HG03196 (cell line): ENCODE data around the gene PRRC2B.
"Not testable (repeated sequence)": the region's sequence is repeated elsewhere in the genome, so short reads cannot be mapped to it uniquely, and the experiment has no call there.

ENCODE experiments used
- ATAC-seq: cut with Tn5 transposase; IDR thresholded peaks from one replicate; pipeline ENCODE4 v1.9.1; 2021; ENCODE audit not compliant: unreplicated experiment

Gene PRRC2B

DNA sequence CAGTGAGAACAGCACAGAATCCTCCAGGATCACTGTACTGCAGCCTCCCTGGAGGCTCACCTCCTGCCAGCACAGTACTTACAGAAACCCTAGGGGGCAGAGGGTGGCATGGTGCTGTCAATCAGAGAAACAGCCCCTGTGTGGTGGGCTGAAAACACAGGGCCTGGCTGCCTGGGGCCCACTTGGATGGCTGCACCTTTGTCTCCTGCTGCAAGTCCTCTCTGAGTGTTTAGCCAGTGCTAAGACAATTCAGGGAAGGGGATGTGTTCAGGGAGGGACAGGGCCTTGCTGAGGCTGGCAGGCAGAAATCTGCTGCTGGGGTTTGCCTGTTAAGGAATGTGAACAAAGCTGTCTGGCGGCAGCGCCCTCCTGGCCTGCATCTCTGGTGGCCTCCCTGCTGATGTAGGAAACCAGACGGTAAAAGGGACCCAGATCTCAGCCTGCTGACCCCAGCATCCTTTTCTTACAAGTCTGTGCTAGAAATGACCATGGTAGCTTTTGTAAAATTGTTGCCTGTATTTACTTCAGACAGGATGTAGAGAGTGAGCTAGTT, 39.5 kb downstream of the PRRC2B start:
- no peak for ATAC-seq

GRCh38 chr9:131434673-131435072, 40.8 kb downstream of the PRRC2B start:
- ATAC-seq = no peak

GRCh38 chr9:131436376-131436775, 42.5 kb downstream of the PRRC2B start:
- ATAC-seq = no peak

DNA sequence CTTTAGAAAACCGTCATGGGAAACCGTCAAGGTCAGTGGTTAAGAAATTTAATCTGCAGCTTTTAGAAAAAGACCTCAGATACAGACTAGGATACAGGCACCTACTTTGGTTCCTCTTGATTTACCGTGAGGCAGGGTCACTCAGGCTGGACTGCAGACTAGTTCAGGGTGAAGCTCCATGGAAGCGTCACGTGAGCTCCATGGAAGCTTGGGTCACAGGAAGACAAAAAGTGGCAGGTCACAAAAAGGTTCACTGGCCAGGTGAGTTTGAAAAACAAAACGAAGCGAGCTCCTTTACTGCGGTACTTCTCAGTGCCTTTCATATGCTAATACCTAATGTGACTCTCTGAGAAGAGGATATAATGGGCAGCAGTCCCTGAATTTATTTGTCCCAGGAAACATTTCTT, 43.0 kb downstream of the PRRC2B start:
- no peak for ATAC-seq

GRCh38 chr9:131438190-131438589, 44.3 kb downstream of the PRRC2B start:
- no peak for ATAC-seq

- ATAC-seq = no peak
Observed at GRCh38 chr9:131439224-131439623, 45.3 kb downstream of the PRRC2B start.

DNA sequence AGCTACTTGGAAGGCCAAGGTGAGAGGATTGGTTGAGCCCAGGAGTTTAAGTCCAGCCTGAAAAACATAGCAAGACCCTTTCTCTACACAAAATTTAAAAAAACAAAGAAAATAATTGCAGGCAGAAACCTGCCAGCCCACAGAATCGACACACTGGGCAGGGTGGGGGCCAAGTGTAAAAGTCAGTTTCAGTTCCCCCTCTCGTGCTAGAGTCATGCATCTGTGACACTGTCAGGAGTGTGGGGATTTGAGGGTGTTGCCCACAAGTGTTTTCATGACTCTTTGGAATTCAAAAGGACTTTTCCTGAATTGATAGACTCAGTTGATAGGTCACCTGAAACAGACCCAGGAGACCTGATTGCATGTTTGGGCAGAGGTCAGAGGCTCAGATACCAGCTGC, 47.6 kb downstream of the PRRC2B start:
- ATAC-seq = no peak

DNA sequence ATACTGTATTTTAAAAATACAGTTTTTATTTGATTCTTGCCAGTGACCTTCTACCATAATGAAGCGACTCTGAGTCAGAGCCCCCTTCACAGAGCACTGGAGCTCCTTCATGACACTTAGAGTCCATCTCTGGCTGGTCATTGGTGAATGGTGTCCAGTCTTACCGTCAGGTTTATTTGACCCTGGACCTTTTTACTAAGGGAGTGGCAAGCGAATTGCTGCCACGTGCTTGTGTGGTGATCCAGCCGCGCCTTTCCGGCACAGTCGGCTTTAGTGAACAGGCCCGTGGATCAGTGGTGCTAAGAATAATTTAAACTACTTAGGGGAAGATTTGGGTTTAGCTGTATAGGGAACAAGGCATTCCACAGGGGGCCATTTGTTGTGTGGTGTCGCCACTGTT, 48.5 kb downstream of the PRRC2B start:
- ATAC-seq = no peak

GRCh38 chr9:131443648-131444047, 49.8 kb downstream of the PRRC2B start:
- ATAC-seq = no peak

- no peak for ATAC-seq
Observed at GRCh38 chr9:131446276-131446675, 52.4 kb downstream of the PRRC2B start.

- ATAC-seq = no peak
Observed at GRCh38 chr9:131447148-131447547, 53.3 kb downstream of the PRRC2B start.

DNA sequence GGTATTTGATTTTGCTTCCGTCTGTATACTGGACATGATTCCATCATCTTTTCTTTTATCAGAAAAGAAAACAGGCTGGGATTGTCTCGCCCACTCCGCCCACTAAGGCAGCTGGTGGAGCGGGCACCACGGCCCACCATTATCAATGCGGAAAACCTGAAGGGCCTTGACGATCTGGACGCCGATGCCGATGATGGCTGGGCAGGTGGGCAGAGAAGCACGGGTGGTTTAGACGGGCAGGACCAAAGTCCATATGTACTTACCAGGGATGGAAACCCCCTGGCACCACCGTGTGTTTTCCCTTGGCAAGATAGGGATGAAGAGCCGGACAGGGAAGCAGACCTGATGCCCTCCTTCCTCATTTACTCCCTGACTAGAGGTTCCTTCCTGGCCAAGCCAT, 53.7 kb downstream of the PRRC2B start:
- ATAC-seq = no peak

DNA sequence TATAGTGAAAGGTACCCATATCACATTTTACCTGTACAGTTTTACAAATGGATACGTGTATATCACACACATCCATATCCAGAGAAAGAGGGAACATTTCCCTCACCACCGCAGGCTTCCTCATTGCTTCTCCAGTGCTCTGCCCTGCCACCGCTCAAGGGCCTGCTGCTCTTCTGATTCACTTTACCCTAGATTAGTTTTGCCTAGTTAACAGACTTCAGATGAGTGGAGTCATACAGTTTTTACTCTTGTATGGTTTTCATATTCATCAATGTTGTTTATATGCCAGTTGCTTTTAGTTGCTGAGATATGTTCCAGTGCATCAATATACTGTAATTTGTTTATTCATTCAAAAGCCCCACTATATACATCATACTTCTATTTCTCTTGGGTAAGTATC, 54.9 kb downstream of the PRRC2B start:
- ATAC-seq = no peak

DNA sequence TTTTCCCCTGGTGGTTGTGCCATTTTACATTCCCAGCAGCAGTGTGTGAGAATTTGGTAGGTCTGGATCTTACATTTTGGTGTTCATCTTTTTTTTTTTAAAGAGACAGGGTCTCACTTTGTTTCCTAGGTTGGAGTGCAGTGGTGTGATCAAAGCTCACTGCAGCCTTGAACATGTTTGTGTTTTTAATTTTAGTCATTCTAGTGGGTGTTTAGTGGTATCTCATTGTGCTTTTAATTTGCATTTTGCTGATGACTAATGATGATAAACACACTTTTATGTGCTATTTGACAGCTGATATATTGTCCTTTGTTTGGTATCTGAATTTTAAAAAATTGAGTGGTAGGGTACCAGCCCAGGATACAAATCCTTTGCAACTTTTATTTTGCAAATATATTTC, 55.4 kb downstream of the PRRC2B start:
- ATAC-seq = no peak

- no peak for ATAC-seq
Observed at GRCh38 chr9:131454028-131454427, 60.1 kb downstream of the PRRC2B start.

GRCh38 chr9:131455655-131456054, 61.8 kb downstream of the PRRC2B start:
- ATAC-seq = not testable (repeated sequence)

GRCh38 chr9:131457746-131458145, 63.9 kb downstream of the PRRC2B start:
- ATAC-seq = no peak

DNA sequence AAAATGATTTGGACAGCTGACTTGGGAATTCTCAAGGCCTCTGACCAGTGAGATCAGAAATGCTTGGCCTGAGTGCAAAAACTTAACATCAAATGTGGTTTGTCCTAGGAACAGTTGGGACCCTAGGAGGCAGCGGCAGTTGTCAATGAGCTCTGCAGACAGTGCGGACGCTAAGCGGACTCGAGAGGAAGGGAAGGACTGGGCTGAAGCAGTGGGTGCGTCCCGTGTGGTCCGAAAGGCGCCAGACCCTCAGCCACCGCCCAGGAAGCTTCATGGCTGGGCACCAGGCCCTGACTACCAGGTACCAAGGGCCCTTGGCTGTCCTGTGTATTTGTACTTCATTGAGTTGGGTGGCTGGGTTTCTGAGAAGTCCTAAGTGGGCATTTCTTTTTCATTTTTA, 65.2 kb downstream of the PRRC2B start:
- ATAC-seq = no peak

- ATAC-seq = no peak
Observed at GRCh38 chr9:131461166-131461565, 67.3 kb downstream of the PRRC2B start.

GRCh38 chr9:131464354-131465000, 70.6 kb downstream of the PRRC2B start:
- no peak for ATAC-seq

DNA sequence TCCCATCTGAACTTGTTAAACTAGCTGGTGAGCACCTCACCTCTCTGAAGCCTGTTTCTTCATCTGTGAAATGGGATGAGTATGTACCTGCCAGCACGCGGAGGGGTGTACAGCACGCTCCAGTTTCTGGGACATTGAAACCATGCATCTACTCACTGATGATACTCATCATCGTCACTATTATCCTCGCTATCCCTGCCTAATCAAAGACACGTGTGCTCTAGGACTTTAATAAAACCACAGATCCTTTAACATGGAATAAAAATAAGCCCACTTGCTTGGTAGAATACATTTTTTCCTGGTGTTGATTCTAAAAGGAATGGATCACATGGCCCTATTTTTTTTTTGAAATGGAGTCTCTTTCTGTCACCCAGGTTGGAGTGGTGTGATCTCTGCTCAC, 71.5 kb downstream of the PRRC2B start:
- ATAC-seq = no peak

DNA sequence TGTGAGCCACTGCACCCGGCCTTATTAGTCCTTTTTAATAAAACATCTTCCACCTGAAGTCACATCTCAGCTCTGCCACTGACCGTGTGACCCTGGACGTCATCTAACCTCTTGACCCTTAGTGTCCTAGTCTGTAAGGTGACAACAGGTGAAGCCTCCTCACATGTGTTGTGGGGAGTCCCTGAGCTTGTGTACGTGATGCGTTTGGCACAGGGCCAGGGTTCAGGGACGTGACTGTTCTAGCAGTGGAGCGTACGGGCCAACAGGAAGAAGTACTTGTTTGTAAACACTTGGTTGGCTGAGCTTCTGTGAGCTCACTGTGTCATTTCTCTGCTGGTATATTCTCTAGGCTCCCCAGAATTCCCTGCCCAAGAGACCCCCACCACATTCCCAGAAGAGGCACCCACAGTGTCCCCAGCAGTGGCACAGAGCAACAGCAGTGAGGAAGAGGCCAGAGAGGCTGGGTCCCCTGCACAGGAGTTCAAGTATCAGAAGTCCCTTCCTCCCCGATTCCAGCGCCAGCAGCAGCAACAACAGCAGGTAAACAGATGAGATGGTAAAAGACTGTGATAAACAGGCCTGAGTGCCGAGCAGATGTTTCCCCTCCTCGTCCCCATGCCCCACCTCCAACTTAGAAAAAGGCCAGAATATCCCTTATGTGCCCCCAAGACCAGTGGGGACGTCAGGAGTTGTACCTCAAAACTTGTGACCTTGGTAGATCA, 73.5 kb downstream of the PRRC2B start:
- no peak for ATAC-seq

GRCh38 chr9:131468031-131468430, 74.1 kb downstream of the PRRC2B start:
- ATAC-seq = no peak
